B cell (primary cell): ENCODE data around the gene RPTN.

Experiments used
- EZH2 ChIP-seq: IDR thresholded peaks from 2 replicates; pipeline ENCODE4 v1.6.1; 2012; ENCODE audit warnings: borderline replicate concordance, low read depth, mild to moderate bottlenecking, moderate library complexity, low read length; ENCODE audit not compliant: insufficient read depth, poor library complexity, severe bottlenecking
- TF ChIP-seq, protein P1 (sequence below): fragments of 200-600 bp; IDR thresholded peaks from one replicate; pipeline ENCODE4 v1.8.0; 2022; ENCODE audit warnings: antibody characterized with exemption, mild to moderate bottlenecking

DNA sequence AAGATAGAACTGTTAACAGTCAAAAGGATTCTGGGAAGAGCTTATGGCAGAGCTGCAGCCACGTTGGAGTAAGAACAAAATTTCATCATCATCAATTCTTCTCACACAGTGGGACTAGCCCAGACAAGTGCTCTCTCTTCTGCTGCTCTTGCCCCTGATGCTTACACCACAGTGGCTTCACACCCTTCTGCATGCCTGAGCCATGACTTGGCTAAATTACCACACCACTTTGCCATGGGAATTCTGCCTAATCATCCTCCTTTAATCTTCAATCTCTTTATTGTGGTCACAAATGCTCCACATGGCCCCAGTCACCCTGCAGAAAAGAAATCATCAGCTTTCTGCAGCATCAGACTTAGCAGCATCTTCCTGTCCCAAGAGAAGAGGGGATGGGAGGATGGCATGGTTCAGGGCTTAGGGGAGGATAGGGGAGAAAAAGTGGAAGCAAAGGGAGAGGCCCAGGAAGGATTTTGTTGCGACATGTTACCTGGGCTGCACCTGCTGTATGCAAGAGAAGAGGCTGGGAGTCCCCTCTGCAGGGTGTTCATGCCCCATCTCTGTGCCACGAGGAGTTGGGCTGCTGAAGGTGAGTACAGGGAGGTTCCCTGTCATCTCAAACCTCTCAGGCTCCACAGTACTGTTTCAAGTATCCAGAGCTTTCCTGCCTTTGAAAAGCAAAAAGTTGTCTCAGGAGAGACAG, 9.0 kb upstream of the RPTN start:
- TF ChIP-seq, protein P1, sequence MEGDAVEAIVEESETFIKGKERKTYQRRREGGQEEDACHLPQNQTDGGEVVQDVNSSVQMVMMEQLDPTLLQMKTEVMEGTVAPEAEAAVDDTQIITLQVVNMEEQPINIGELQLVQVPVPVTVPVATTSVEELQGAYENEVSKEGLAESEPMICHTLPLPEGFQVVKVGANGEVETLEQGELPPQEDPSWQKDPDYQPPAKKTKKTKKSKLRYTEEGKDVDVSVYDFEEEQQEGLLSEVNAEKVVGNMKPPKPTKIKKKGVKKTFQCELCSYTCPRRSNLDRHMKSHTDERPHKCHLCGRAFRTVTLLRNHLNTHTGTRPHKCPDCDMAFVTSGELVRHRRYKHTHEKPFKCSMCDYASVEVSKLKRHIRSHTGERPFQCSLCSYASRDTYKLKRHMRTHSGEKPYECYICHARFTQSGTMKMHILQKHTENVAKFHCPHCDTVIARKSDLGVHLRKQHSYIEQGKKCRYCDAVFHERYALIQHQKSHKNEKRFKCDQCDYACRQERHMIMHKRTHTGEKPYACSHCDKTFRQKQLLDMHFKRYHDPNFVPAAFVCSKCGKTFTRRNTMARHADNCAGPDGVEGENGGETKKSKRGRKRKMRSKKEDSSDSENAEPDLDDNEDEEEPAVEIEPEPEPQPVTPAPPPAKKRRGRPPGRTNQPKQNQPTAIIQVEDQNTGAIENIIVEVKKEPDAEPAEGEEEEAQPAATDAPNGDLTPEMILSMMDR, result no peak
- TF ChIP-seq EZH2, result no peak
